HepG2 (cell line): ENCODE results near the gene IMMT. TPM values are rescaled to one million over a fixed set of nuclear protein-coding genes. Genes with fewer than 3 reads are reported as not detected.

Experiments used
- ARHGAP35 ChIP-seq: sonication (generic); formaldehyde crosslinking; IDR thresholded peaks from 2 replicates; pipeline ENCODE4 v1.9.0; 2022; ENCODE audit warnings: mild to moderate bottlenecking, inconsistent platforms, moderate library complexity, missing genetic modification reagents, borderline replicate concordance
- FOXP4 ChIP-seq: sonication (generic); formaldehyde crosslinking; IDR thresholded peaks from 2 replicates; pipeline ENCODE4 v1.4.0; 2020; ENCODE audit warnings: missing genetic modification reagents
- GABPA ChIP-seq, 2 experiments: IDR thresholded peaks; 2 replicates each; pipeline ENCODE4 v1.6.1; 2011 to 2016; ENCODE audit warnings: low read depth in 2 of 2, low read length in 1 of 2, missing biosample characterization in 1 of 2, missing genetic modification characterization in 1 of 2
- HCFC1 ChIP-seq: fragments of 150-350 bp; IDR thresholded peaks from 2 replicates; pipeline ENCODE4 v1.6.1; 2014; ENCODE audit warnings: low read depth, low read length
- HNF4A ChIP-seq: sonication (generic); formaldehyde crosslinking; IDR thresholded peaks from 2 replicates; pipeline ENCODE4 v1.4.0; 2020; ENCODE audit warnings: missing genetic modification reagents
- NR3C1 ChIP-seq: sonication (generic); formaldehyde crosslinking; IDR thresholded peaks from 2 replicates; pipeline ENCODE4 v1.4.0; 2020; ENCODE audit warnings: missing genetic modification reagents
- PLRG1 ChIP-seq: fragments of 450-650 bp; conservative IDR thresholded peaks from 2 replicates; pipeline ENCODE4 v1.6.1; 2016
- RARG ChIP-seq: sonication (generic); formaldehyde crosslinking; IDR thresholded peaks from 2 replicates; pipeline ENCODE4 v1.4.0; 2020; ENCODE audit warnings: low read depth, mild to moderate bottlenecking, missing genetic modification reagents
- RFXANK ChIP-seq: IDR thresholded peaks from 2 replicates; pipeline ENCODE4 v1.6.1; 2016
- SIN3B ChIP-seq: fragments of 150-350 bp; IDR thresholded peaks from 2 replicates; pipeline ENCODE4 v1.6.1; 2014; ENCODE audit warnings: low read length
- SOX6 ChIP-seq, 2 experiments: fragments of 450-650 bp in 1 of 2; sonication (generic) in 1 of 2; formaldehyde crosslinking in 1 of 2; IDR thresholded peaks; 2 replicates each; pipeline versions ENCODE4 v1.4.0 to v1.6.1; 2017 to 2020; ENCODE audit warnings: antibody characterized with exemption in 1 of 2, mild to moderate bottlenecking in 1 of 2, missing genetic modification reagents in 1 of 2
- SRY ChIP-seq: sonication (generic); formaldehyde crosslinking; IDR thresholded peaks from 2 replicates; pipeline ENCODE4 v1.8.0; 2022; ENCODE audit warnings: mild to moderate bottlenecking, missing genetic modification reagents
- TARDBP ChIP-seq: sonication (generic); formaldehyde crosslinking; IDR thresholded peaks from 2 replicates; pipeline ENCODE4 v1.8.0; 2022; ENCODE audit warnings: mild to moderate bottlenecking, missing genetic modification reagents
- ZNF143 ChIP-seq: sonication (generic); formaldehyde crosslinking; IDR thresholded peaks from 2 replicates; pipeline ENCODE4 v1.4.0; 2020; ENCODE audit warnings: missing genetic modification reagents
- ZNF20 ChIP-seq: sonication (generic); formaldehyde crosslinking; IDR thresholded peaks from 2 replicates; pipeline ENCODE4 v1.4.0; 2020; ENCODE audit warnings: mild to moderate bottlenecking, moderate library complexity, missing genetic modification reagents
- ZNF326 ChIP-seq: sonication (generic); formaldehyde crosslinking; IDR thresholded peaks from 2 replicates; pipeline ENCODE4 v1.4.0; 2020; ENCODE audit warnings: missing genetic modification reagents, borderline replicate concordance
- ZNF530 ChIP-seq: sonication (generic); formaldehyde crosslinking; IDR thresholded peaks from 2 replicates; pipeline ENCODE4 v1.5.0; 2020; ENCODE audit warnings: low read depth, mild to moderate bottlenecking, missing genetic modification reagents
- ZNF549 ChIP-seq: sonication (generic); formaldehyde crosslinking; IDR thresholded peaks from 2 replicates; pipeline ENCODE4 v1.5.0; 2020; ENCODE audit warnings: missing genetic modification reagents
- ZNF589 ChIP-seq: sonication (generic); formaldehyde crosslinking; conservative IDR thresholded peaks from 2 replicates; pipeline ENCODE4 v1.8.0; 2022; ENCODE audit warnings: mild to moderate bottlenecking, moderate library complexity, missing genetic modification reagents
- polyA plus RNA-seq, 8 experiments: library from polyadenylated mRNA; depleted of rRNA in 3 of 8; stranded (reverse) in 7 of 8; unstranded in 1 of 8; fragments of >200 nt; fragmentation: Illumina TruSeq in 4 of 8; extraction: Trizol in 4 of 8; gene quantifications; 2 replicates each; pipeline versions ENCODE4 v1.2.1 to v1.2.3, GENCODE V29; 2011 to 2016; ENCODE audit warnings: low read depth in 4 of 8, missing spikeins in 1 of 8, mixed read lengths in 1 of 8; ENCODE audit not compliant: insufficient read depth in 1 of 8
- total RNA-seq, 5 experiments: library from RNA; depleted of rRNA; stranded (reverse); fragments of >200 nt; fragmentation: Illumina TruSeq; extraction: Trizol; gene quantifications; 2 replicates each; pipeline ENCODE4 v1.2.3, GENCODE V29; 2016; ENCODE audit warnings: low read depth in 1 of 5
- TF ChIP-seq, protein P1 (sequence below): sonication (generic); formaldehyde crosslinking; IDR thresholded peaks from 2 replicates; pipeline ENCODE4 v1.4.0; 2020; ENCODE audit warnings: mild to moderate bottlenecking, missing genetic modification reagents
- TF ChIP-seq, protein P2 (sequence below): sonication (generic); formaldehyde crosslinking; IDR thresholded peaks from 2 replicates; pipeline ENCODE4 v1.8.0; 2022; ENCODE audit warnings: low read depth, missing genetic modification reagents
- TF ChIP-seq, protein P3 (sequence below): sonication (generic); formaldehyde crosslinking; IDR thresholded peaks from 2 replicates; pipeline ENCODE4 v1.5.0; 2020; ENCODE audit warnings: missing genetic modification reagents, mild to moderate bottlenecking, borderline replicate concordance

Gene IMMT
- total and polyA plus RNA-seq, 2 of the 13 experiments (the other 11 are each of a cell fraction or from before 2014, with no cell fraction given), result 63.5 to 119 TPM

GRCh38 chr2:86194751-86195054 lies 559 bp downstream of the IMMT start (continued):
- TF ChIP-seq SOX6 (IDR thresholded peaks at IDR 0.05) (no peak), SOX6 (CRISPR knock-in tag; IDR thresholded peaks at IDR 0.05) (no peak), SRY (CRISPR knock-in tag) (no peak), RARG (CRISPR knock-in tag) (no peak), ZNF326 (CRISPR knock-in tag) (no peak), HNF4A (CRISPR knock-in tag) (peak; percentile 78), HCFC1 (peak; percentile 77), ZNF530 (no peak), ZNF589 (CRISPR knock-in tag) (no peak), PLRG1 (no peak), ZNF143 (CRISPR knock-in tag) (peak; percentile 92), ZNF549 (CRISPR knock-in tag) (0 out of 2 replicates have a peak, but pooled peaks have one; percentile 37), ZNF20 (CRISPR knock-in tag) (no peak), SIN3B (peak; percentile 79), ARHGAP35 (CRISPR knock-in tag) (no peak), FOXP4 (CRISPR knock-in tag) (no peak; the same call in 1 of the 2 replicates), TARDBP (CRISPR knock-in tag) (0 out of 2 replicates have a peak, but pooled peaks have one; percentile 14), GABPA (IDR thresholded peaks at IDR 0.05; ENCODE audit: low read depth, low read length) (peak; percentile 46; the same call in 1 of the 2 replicates), GABPA (CRISPR knock-in tag; IDR thresholded peaks at IDR 0.05; ENCODE audit: low read depth) (peak; percentile 83), NR3C1 (CRISPR knock-in tag) (no peak), RFXANK (CRISPR knock-in tag) (peak; percentile 82; the same call in 1 of the 2 replicates)
- TF ChIP-seq, protein P1, sequence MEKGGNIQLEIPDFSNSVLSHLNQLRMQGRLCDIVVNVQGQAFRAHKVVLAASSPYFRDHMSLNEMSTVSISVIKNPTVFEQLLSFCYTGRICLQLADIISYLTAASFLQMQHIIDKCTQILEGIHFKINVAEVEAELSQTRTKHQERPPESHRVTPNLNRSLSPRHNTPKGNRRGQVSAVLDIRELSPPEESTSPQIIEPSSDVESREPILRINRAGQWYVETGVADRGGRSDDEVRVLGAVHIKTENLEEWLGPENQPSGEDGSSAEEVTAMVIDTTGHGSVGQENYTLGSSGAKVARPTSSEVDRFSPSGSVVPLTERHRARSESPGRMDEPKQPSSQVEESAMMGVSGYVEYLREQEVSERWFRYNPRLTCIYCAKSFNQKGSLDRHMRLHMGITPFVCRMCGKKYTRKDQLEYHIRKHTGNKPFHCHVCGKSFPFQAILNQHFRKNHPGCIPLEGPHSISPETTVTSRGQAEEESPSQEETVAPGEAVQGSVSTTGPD (CRISPR knock-in tag), result no peak
- TF ChIP-seq, protein P2, sequence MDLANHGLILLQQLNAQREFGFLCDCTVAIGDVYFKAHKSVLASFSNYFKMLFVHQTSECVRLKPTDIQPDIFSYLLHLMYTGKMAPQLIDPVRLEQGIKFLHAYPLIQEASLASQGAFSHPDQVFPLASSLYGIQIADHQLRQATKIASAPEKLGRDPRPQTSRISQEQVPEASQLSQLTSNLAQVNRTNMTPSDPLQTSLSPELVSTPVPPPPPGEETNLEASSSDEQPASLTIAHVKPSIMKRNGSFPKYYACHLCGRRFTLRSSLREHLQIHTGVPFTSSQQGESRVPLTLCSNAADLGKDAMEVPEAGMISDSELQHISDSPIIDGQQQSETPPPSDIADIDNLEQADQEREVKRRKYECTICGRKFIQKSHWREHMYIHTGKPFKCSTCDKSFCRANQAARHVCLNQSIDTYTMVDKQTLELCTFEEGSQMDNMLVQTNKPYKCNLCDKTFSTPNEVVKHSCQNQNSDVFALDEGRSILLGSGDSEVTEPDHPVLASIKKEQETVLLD (CRISPR knock-in tag), result no peak
- TF ChIP-seq, protein P3, sequence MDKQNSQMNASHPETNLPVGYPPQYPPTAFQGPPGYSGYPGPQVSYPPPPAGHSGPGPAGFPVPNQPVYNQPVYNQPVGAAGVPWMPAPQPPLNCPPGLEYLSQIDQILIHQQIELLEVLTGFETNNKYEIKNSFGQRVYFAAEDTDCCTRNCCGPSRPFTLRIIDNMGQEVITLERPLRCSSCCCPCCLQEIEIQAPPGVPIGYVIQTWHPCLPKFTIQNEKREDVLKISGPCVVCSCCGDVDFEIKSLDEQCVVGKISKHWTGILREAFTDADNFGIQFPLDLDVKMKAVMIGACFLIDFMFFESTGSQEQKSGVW (CRISPR knock-in tag), result no peak
